ENCODE results near the gene BRAF. TPM values are rescaled to one million over a fixed set of nuclear protein-coding genes. Genes with fewer than 3 reads are reported as not detected.
"Not testable (repeated sequence)": the region's sequence is repeated elsewhere in the genome, so short reads cannot be mapped to it uniquely, and the experiment has no call there.

BRAF gene
- total RNA-seq, 4 donors from 2014 or later = 33.1 to 56.0 (median 44.8) TPM

DNA sequence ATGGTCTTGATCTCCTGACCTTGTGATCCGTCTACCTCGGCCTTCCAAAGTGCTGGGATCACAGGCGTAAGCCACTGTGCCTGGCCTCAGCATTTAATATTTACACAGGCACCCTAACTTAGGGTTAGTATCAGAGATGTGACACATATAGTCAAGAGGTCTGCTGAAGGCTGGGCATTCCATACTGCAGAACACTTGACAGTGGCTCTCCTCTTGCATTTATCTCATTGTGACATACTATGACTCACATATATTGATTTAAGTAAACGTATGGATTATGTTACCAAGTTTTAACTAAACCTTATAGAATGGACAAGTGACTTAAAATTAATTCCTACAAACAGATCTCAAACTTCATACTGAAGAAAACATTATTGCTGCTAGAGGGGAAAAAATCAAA, 36.6 kb downstream of the BRAF start:
- 67% methylated on average over 1 to 2 of the region's 4 CpGs for WGBS, 2 donors (ENCODE audit: low coverage in 1 of 2)
- H3K36me3 ChIP-seq = no peaks in the 10 kb centered on the region
- no peak for ATAC-seq
- no peaks in the 10 kb centered on the region for H3K9me3 ChIP-seq
- H3K27ac ChIP-seq = no peak overlapping the region
- peaks cover 0 to 37% (median 3%) of the 10 kb centered on the region in 3 donors for H3K4me1 ChIP-seq
- TF ChIP-seq EP300 (IDR thresholded peaks at IDR 0.05) (no peak), POLR2AphosphoS5 (IDR thresholded peaks at IDR 0.05) (no peak), POLR2A (IDR thresholded peaks at IDR 0.05) (no peak)
- TF ChIP-seq, protein P1, sequence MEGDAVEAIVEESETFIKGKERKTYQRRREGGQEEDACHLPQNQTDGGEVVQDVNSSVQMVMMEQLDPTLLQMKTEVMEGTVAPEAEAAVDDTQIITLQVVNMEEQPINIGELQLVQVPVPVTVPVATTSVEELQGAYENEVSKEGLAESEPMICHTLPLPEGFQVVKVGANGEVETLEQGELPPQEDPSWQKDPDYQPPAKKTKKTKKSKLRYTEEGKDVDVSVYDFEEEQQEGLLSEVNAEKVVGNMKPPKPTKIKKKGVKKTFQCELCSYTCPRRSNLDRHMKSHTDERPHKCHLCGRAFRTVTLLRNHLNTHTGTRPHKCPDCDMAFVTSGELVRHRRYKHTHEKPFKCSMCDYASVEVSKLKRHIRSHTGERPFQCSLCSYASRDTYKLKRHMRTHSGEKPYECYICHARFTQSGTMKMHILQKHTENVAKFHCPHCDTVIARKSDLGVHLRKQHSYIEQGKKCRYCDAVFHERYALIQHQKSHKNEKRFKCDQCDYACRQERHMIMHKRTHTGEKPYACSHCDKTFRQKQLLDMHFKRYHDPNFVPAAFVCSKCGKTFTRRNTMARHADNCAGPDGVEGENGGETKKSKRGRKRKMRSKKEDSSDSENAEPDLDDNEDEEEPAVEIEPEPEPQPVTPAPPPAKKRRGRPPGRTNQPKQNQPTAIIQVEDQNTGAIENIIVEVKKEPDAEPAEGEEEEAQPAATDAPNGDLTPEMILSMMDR (IDR thresholded peaks at IDR 0.05) = no peak
- H3K27me3 ChIP-seq = no peaks in the 10 kb centered on the region
- no peak overlapping the region for H3K4me3 ChIP-seq

DNA sequence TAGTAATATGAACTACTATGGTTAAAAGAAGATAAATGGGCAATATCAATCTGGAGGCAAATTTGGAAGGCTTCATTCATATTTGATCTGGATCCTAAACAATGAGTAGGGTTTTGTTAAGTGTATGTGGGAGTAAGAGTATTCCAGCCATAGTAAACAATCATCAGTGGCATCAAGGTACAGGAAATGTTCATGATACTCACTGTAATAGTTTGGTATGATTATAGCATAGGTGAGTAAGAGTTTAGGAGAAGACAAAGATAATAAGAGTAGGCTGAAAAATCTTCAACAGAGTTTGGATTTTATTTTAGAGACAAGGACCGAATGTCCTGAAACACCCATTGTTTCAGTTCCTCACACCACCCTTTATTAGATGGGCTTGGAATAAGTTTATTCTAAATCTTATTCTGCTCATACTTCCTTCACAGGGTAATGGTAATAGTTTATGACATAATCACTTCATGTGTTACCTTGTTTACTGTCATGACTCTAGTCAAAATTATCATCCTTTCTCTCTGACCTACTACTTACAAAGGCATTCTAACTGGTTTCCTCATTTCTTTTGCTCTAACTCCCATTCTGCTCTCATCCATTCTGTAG, 38.9 kb downstream of the BRAF start:
- no peaks in the 10 kb centered on the region for H3K27me3 ChIP-seq
- H3K4me3 ChIP-seq = no peak overlapping the region
- no peaks in the 10 kb centered on the region for H3K9me3 ChIP-seq
- ATAC-seq = no peak
- H3K27ac ChIP-seq = no peak overlapping the region
- H3K36me3 ChIP-seq = no peaks in the 10 kb centered on the region
- 50 to 79% methylated on average over 1 of the region's 1 CpG for WGBS, 2 donors (ENCODE audit: low coverage in 1 of 2)
- peaks cover 0 to 43% (median 3%) of the 10 kb centered on the region in 3 donors for H3K4me1 ChIP-seq
- no peak for TF ChIP-seq EP300 (IDR thresholded peaks at IDR 0.05)
- no peak for TF ChIP-seq POLR2A (IDR thresholded peaks at IDR 0.05)
- TF ChIP-seq, protein P1 (IDR thresholded peaks at IDR 0.05) = no peak
- TF ChIP-seq POLR2AphosphoS5 (IDR thresholded peaks at IDR 0.05) = no peak

DNA sequence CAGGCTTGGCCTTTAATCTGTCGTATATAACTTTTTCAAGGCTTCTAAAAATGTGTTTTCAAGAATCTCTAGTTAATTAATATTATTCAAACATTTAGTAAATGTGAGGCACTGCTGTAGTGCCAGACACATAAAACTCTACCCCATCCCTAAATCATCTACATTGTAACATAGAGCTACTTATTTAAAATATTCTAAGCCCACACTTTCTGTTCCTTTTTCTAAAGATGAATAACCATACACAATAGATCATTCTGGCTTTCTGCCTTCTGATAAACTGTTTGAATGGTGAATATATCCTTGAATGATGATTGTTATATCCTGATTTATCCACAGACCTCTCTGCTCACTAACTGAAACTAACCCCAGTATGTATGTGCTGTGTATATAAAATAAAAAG, 41.4 kb downstream of the BRAF start:
- no peaks in the 10 kb centered on the region for H3K36me3 ChIP-seq
- 38 to 43% methylated on average over 1 of the region's 1 CpG for WGBS, 2 donors (ENCODE audit: low coverage in 1 of 2)
- no peaks in the 10 kb centered on the region for H3K27me3 ChIP-seq
- no peaks in the 10 kb centered on the region for H3K9me3 ChIP-seq
- no peak overlapping the region for H3K4me3 ChIP-seq
- ATAC-seq = no peak
- no peak overlapping the region for H3K27ac ChIP-seq
- TF ChIP-seq, protein P1 (IDR thresholded peaks at IDR 0.05) = no peak
- no peak for TF ChIP-seq EP300 (IDR thresholded peaks at IDR 0.05)
- no peak for TF ChIP-seq POLR2A (IDR thresholded peaks at IDR 0.05)
- no peak for TF ChIP-seq POLR2AphosphoS5 (IDR thresholded peaks at IDR 0.05)
- H3K4me1 ChIP-seq = peaks cover 0 to 40% (median 3%) of the 10 kb centered on the region in 3 donors

GRCh38 chr7:140882834-140883233, 41.9 kb downstream of the BRAF start:
- not testable (repeated sequence) for H3K27me3 ChIP-seq, H3K36me3 ChIP-seq, H3K9me3 ChIP-seq, ATAC-seq, H3K27ac ChIP-seq, H3K4me3 ChIP-seq
- WGBS, 2 donors (ENCODE audit: low coverage in 1 of 2) = 100% methylated on average over 2 of the region's 2 CpGs; no CpG with 5 or more reads in 1 of the 2 donors
- H3K4me1 ChIP-seq = peaks cover 0 to 37% (median 3%) of the 10 kb centered on the region in 3 donors

- H3K27me3 ChIP-seq = no peaks in the 10 kb centered on the region
- ATAC-seq = no peak
- H3K4me3 ChIP-seq = no peak overlapping the region
- TF ChIP-seq, protein P1 (IDR thresholded peaks at IDR 0.05) = no peak
- TF ChIP-seq POLR2A (IDR thresholded peaks at IDR 0.05) (no peak), EP300 (IDR thresholded peaks at IDR 0.05) (no peak), POLR2AphosphoS5 (IDR thresholded peaks at IDR 0.05) (no peak)
- H3K36me3 ChIP-seq = no peaks in the 10 kb centered on the region
- H3K27ac ChIP-seq = no peak overlapping the region
- no peaks in the 10 kb centered on the region for H3K9me3 ChIP-seq
- H3K4me1 ChIP-seq = peaks cover 0 to 34% (median 0%) of the 10 kb centered on the region in 3 donors
- 69 to 76% methylated on average over 1 to 3 of the region's 3 CpGs for WGBS, 2 donors (ENCODE audit: low coverage in 1 of 2)
Measured at GRCh38 chr7:140881507-140882228, 43.1 kb downstream of the BRAF start.
